GM21717 (cell line): ENCODE results near the gene C1orf216.
"Not testable (repeated sequence)": the region's sequence is repeated elsewhere in the genome, so short reads cannot be mapped to it uniquely, and the experiment has no call there.

Experiments used
- ATAC-seq: cut with Tn5 transposase; IDR thresholded peaks from one replicate; pipeline ENCODE4 v1.9.1; 2021; ENCODE audit warnings: mild to moderate bottlenecking, moderate library complexity; ENCODE audit not compliant: unreplicated experiment

C1orf216 gene

GRCh38 chr1:35718492-35719336, at the start of gene C1orf216:
C1orf216 (minus strand) TSS chr1:35718884; CDS start chr1:35716321, 2,563 bp downstream.
- ATAC-seq: no peak

GRCh38 chr1:35764283-35764682, 45.6 kb upstream of the C1orf216 start:
- no peak for ATAC-seq

- no peak for ATAC-seq
These were observed 44.5 kb upstream of the C1orf216 start for GRCh38 chr1:35763201-35763600.

- ATAC-seq: no peak
These were observed 43.5 kb upstream of the C1orf216 start for GRCh38 chr1:35762141-35762540.

GRCh38 chr1:35756064-35756463, 37.4 kb upstream of the C1orf216 start:
- ATAC-seq: no peak

GRCh38 chr1:35753626-35754260, 35.1 kb upstream of the C1orf216 start:
- ATAC-seq: no peak

- ATAC-seq: no peak
These were observed 29.6 kb upstream of the C1orf216 start for GRCh38 chr1:35748326-35748725.

- no peak for ATAC-seq
These were observed 26.5 kb upstream of the C1orf216 start for GRCh38 chr1:35745124-35745730.

- no peak for ATAC-seq
These were observed 18.4 kb upstream of the C1orf216 start for GRCh38 chr1:35737120-35737519.

GRCh38 chr1:35727434-35728040, 8.9 kb upstream of the C1orf216 start:
- no peak for ATAC-seq

- no peak for ATAC-seq
These were observed 8.1 kb upstream of the C1orf216 start for GRCh38 chr1:35726450-35727433.

GRCh38 chr1:35725596-35725995, 6.9 kb upstream of the C1orf216 start:
- ATAC-seq: no peak

GRCh38 chr1:35717911-35718476, 690 bp downstream of the C1orf216 start:
- no peak for ATAC-seq

GRCh38 chr1:35715568-35716002, 3.1 kb downstream of the C1orf216 start:
- no peak for ATAC-seq

- no peak for ATAC-seq
These were observed 3.6 kb downstream of the C1orf216 start for GRCh38 chr1:35714921-35715567.

GRCh38 chr1:35711098-35711497, 7.6 kb downstream of the C1orf216 start:
- not testable (repeated sequence) for ATAC-seq

- ATAC-seq: no peak
These were observed 9.7 kb downstream of the C1orf216 start for GRCh38 chr1:35708952-35709351.

GRCh38 chr1:35708441-35708921, 10.2 kb downstream of the C1orf216 start:
- ATAC-seq: no peak
